ENCODE data around the gene DCAF5.
"Not testable (repeated sequence)": the region's sequence is repeated elsewhere in the genome, so short reads cannot be mapped to it uniquely, and the experiment has no call there.

The DCAF5 gene

DNA sequence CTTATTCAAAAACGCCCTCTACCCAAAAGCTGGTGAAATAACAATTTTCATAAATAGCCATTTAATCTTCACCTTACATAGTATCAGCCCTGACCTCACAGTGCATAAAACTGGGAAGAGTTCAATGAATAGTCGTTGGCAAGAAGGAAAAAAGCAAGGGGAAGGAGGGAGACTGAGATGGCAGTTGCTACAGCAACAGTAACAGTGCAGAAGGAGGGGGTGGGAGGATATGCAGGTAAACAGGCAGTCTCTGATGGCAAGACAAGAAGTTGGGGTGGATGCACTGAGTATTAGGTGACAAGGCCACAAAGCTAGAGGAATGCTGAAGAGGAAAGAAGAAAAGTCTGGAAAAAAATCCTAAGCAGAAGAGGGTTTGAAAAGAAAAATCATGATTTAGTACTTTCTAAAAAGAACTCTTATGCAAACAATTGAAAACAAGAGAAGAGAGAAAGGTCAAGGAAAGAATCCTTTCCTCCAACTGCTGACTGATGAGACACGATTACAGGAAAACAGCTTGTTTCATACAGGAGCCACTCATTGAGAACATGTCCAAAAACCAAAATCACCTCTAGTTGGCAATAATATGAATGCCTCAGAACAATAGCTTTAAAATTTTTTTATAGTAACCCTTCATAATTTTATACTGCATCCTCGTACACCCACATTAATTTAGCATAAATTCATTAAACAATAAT, 56.0 kb downstream of the DCAF5 start:
- peak; percentile 11 for DNase-seq

DNA sequence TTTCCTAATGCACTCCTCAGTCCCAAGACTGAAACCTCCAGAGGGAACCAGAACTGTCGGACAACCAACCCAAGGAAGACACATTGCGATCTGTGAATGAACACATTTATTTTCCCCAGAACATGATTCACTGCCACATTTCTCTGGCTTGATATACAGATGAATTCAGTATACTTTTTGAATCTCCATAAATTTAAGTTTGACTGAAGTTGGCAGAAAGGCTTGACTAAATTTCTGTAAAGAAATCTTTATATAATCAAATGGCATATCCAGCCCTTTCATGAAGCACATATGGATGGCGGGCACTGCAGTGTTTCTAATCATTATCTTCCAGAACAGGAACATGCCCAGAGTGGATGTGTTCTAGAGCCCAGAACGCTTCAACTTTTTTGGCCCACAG, 56.7 kb downstream of the DCAF5 start:
- DNase-seq, result no peak

DNA sequence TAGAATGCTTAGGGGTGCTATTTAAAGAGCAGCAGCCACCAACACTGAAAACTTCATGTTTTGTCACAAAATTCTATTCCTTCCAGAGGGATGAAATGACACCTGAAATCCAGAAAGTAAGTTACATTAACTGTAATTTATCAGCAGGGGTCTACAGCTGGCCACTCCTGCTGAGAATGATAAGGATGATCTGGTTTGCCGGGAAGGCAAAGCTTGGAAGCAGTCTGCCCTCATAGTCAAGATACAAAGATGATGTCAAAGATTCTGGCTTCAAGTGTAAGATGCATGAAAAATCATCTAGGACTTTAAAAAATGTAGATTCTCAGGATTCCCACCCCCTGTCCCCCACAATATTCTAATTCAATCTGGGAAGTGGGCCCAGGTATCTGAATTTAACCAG, 58.4 kb downstream of the DCAF5 start:
- DNase-seq, result no peak

DNA sequence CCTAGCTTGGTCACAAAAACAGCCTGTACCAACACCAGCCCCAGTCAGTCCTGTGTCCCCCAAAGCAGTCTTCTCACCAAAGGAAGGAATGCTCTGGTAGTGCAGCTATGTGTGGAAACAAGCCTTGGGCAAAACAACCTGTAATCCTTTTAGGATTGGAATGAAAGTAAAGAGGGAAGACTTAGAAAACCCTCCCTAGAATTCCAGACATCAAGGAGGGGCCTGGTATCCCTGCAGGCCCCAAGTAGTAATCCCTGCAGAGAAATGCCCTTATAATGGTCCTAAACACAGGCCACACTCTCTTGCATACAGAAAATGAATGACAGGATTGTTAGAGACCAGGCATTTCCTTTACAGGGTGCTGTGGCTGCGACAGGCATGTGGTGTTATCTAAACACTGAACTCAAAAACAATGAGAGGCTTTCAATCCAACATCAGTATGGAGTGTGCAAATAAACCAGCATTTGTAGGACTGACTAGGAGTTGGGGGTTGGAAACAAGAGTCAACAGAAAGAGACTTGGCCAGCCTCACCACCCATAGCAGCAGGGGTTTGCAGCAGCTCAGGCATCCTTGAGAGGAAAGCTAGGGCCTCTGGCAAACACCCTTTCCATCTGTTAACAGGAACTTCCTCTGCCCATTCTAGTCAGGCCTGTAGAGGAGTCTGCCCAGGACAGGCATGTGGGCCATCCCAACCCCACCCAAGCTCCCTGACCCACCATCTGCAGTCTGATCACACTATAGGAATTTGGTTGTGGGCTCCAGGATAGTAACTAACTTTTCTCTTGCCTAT, 59.1 kb downstream of the DCAF5 start:
- no peak for DNase-seq

DNA sequence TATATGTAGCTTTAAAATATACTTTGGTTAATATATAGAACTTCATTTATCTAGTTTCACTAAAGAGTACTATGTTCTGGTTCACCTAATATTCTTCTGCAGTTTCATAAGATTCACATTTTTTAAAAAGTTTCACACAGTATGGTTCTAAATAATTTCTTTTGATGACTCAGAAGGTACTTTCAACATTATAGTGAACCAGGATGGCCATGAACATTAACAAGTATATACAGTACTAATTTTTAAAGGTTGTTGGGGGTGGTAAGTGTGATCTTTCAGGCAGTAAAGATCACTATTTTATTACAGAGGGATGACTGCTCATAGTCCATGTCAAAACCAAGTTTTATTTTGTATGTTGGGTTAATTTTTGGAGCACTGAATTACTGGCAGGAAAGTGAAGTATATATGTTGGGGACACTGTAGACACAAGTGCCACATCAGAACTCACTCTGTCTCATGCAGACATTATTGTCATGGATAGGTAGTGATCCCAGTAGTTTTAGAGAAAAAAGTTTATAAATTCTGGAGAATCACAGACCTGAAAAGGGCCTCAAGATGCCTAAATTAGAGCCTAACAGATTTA, 60.0 kb downstream of the DCAF5 start:
- DNase-seq, result no peak

DNA sequence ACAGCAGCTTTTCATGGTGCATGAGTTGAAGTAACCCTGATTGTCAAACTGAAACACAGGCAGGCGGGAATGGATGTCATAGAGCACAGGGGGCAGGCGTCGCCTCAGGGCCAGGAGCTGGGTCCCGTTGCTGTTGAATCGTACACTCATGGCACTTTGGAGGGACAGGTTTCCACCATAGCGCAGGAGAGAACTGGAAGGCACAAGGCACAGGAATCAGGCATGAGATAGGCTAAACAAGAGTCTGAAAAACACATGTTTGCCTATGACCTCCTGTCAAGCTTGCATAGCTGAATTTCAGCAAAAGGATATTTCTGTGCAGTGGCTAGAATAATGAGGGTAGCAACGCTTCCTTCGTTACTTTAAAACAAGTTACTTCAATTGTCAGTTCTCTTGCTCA, 61.2 kb downstream of the DCAF5 start:
- no peak for DNase-seq

DNA sequence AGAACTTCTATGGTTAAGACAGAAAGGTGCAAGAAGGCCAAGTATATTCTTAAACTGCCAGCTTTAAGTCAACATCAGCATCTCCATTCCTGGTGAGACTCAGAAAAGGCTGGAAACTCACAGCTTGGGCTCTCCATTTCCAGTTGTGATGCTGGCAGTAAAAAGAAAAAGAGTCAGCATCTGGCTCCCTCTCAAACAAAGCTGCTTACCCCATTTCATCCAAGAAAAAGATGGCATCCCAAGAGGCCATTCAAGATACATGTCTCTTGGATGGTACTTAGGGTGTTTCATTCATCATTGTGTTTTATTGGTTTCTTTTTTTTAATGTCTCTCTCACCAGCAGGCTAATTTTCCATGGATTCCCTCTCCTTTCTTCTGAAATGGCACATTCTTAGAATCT, 61.9 kb downstream of the DCAF5 start:
- no peak for DNase-seq

DNA sequence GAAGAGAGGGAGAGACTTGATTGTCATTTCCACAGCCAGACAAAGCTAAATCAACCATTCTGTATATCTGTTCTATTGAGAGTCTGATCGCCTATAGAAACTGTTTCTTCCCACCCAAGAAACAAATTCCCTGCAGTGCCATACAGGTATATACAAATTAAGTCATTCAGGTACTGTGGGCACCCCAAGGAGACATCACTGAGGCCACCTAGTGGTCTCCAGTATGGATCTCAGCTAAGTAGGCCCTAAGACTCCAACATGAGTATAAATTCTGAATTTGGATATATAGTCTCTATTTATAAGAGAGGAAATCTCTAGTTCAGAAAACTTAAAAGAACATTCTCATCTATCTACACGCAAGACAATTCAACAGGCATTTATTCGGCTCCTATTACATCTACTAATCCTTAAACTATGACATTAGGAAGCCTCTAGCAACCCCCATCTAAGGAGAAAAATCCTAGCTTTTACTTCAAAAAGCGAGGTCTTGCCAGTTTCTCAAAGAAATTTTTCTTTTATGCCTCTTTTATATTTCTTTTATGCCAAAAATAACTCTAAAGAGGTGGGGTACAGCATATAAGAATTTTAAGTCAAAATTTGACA, 62.6 kb downstream of the DCAF5 start:
- DNase-seq, result no peak

DNA sequence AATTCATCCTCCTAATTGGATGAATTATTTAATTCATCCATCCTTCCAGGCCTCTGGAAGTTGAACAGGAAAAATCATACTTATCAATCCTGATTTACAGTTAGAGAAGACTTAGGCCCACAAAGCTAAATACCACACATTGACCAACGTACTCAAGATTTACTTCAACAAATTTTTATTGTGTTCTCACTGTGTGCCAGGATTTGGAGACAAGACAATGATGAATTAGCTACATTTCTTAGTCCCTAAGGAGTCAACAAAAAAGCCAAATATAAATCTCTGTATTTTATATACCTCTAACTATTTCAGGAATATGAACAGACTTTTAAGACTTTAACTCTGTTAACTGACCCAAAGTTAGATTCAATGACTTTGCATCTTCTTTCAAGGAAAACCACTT, 63.9 kb downstream of the DCAF5 start:
- DNase-seq, result no peak

DNA sequence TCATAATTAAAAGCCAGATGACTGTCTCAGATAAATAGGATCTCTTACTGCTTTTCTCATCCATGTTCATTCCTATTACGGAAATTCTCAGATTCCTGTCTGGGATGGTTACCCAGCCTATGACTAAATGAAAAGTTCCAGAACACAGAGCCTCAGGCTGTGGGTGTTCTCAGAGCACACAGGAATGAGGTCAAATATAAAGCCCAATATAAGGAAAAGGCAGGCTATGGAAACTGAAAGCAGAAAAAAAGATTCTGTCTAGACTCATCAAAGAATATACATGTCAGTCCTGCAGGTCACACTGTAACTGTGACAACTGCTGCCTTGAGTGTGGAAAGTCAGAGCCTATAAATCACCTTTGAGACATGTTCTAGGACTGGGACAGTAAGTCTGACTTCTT, 64.3 kb downstream of the DCAF5 start:
- no peak for DNase-seq

DNA sequence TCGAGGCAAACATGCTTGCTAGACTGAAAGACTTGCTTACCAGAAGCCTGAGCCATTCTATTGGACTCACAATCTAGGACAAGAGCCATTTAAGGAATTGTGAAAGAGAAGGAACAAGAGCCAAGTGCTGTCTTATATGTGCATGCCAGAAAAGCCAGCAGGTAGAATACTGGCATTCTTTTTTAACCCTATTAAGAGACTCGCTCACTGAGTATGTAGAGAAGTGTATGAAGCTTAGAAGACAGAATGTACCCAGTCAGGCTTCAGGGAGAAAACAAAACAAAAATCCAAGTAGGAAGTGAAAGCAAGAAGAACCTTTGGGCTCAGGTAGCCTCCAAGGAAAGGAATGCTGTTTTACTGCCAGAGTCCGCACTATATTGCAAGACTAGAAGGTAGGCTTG, 65.9 kb downstream of the DCAF5 start:
- no peak for DNase-seq

DNA sequence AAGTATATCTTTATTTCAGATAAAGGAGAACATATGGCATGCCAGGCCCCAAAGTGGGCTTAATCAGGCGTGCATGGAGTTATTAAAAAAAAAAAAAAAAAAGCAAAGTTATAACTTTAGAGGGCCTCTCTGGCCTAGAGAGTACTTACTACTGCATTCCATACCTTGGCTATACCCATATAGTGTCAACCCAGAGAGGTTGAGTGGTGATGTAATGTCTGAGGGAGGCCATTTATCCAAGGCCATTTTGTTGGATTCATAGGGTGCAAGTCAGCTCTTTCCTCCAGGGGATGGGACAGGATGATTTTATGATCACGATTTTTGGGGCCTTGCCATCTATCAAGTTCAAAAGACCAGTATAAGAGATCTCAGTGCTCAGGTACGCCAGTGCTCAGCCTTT, 66.4 kb downstream of the DCAF5 start:
- no peak for DNase-seq

DNA sequence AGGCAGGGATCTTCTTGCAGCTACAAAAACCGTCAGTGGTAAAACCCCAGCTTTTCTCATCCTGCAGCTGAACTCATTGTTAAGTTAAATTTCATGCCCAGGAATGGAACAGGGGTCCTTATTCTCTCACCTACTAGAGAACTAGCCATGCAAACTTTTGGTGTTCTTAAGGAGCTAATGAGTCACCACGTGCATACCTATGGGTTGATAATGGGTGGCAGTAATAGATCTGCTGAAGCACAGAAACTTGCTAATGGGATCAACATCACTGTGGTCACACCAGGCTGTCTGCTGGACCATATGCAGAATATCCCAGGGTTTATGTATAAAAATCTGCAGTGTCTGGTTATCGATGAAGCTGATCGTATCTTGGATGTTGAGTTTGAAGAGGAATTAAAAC, 68.9 kb downstream of the DCAF5 start:
- no peak for DNase-seq

DNA sequence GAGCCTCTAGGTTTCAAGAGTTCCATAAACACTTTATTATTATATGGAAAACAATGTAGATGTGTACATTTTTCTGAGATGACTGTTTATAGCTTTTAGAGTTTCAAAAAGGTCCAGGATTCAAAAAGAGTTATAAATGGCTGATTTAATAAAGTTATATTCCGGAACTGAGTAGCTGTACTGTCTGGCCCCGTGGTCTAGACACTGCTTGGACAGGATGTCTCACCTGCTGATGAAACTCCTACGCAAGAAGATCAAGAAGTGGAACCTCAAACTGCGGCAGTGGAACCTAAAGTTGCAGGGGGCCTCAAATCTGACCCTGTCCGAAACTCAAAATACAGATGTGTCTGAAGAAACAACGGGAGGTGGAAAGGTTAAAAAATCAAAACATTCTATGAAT, 69.7 kb downstream of the DCAF5 start:
- no peak for DNase-seq

DNA sequence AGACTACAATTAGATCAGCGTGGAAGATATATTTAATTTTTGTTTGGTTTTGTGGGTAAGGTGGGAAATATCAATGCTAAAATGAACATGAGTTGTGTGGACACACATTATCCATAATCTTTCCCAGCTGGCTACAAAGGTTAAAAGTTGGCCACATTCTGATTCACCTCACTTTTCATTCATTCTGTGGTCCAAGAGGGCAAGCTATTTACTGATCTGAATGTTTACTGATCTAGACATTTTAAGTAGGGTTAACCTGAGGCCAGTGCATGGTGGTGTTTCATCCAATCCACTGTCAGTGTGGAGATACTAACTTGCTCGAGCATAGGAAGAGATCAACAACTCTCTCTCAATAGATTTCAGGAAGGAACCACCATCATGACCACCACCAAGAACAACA, 71.6 kb downstream of the DCAF5 start:
- DNase-seq, result no peak

DNA sequence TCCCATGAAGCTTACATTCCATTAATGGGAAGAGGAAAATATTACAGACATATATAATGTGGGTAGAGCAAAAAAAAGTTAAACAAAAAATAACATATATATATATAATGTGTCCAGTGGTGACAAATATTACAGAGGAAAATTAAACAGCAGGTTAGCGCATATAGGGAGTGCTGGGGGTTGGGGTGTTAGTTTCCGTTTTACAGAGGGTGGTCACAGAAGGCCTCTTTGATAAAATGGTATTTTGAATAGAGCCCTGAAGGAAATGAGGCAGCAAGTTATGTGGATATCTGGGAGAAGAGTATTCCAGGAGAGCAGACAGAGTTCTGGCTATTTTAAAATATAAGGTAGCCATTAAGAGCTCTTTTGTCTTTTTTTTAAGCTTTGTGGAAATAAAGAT, 73.2 kb downstream of the DCAF5 start:
- DNase-seq, result no peak

DNA sequence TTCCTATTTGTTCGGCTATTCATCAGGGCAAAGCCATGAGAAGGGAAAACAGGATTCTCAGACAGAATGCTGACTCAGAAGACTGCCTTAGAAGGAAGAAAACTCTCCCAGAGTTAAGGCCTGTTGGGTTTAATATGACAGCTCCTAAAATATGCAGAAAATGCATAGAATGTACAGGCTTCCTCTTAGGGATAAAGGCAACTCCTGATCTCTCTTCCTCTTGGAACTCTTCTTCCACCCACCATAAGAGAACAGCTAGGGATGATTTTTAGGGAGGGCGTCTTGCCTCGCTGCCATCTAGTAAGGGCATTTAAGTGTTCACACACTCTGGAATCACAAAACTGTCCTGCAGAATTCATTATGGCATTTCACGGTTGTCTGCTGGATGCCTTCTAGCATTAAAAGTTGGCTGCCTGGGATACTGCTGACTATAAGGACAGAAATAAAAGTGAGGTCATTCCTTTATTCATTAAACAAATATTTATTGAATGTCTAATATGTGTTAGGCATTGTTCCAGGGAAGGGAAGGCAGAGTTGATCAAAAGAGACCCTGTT, 73.7 kb downstream of the DCAF5 start:
- no peak for DNase-seq

DNA sequence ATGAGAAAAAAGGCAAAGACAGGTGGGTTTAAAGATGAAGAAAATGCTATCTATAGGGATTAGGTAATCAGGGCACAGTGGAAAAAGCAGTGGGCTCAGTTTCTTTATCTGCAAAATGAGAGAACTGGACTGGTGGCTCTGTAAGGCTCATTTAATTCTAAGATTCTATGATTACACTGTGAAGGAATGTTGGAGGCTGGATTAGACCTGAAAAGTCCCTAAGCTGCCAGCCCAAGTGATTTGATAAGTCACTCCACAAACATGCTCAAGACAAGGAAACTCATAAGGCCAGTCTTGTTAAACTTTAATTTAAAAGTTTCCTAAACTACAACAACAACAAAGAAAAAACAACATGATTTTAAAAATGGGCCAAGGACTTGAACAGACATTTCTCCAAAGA, 75.1 kb downstream of the DCAF5 start:
- no peak for DNase-seq

DNA sequence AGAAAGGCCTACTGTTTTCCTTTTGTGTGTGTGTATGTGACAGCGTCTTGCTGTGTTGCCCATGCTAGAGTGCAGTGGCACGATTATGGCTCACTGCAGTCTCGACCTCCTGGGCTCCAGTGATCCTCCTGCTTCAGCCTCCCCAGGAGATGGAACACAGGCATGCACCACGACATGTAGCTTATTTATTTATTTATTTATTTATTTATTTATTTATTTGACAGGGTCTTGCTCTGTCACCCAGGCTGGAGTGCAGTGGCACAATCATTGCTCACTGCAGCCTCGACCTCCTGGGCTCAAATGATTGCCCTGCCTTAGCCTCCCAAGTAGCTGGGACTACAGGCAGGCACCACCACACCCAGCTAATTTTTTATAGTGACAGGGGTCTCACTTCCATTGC, 75.7 kb downstream of the DCAF5 start:
- DNase-seq, result not testable (repeated sequence)

DNA sequence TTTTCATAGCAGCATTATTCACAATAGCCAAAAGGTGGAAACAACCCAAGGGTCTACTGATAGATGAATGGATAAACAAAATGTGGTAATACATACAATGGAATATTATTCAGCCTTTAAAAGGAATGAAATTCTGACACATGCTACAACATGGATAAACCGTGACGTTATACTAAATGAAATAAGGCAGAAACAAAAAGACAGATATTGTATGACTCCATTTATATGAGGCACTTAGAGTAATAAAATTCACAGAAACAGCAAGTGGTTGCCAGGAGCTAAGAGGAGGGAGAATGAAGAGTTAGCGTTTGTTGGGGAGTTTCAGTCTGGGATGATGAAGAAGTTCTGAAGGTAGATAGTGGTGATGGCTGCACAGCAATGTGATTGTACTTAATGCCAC, 76.6 kb downstream of the DCAF5 start:
- DNase-seq, result no peak

DNA sequence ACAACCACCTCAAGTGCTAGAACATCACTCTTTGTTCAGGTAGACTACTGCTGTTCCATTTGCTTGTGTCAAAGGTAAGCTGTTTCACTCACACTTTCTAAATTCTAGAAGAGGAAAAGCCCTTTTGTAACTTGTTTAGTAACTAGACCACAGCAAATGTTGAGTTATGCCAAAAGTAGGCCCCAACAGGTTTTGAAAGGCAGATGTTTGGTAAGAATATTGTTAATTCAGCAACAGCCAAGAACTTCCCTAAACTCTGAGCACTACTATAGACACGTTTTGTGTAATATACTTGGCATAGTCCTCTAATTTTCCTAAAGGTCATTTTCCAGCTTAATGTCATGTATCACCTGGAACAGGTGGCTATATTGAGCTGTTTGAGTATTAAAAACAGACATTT, 79.0 kb downstream of the DCAF5 start:
- no peak for DNase-seq

DNA sequence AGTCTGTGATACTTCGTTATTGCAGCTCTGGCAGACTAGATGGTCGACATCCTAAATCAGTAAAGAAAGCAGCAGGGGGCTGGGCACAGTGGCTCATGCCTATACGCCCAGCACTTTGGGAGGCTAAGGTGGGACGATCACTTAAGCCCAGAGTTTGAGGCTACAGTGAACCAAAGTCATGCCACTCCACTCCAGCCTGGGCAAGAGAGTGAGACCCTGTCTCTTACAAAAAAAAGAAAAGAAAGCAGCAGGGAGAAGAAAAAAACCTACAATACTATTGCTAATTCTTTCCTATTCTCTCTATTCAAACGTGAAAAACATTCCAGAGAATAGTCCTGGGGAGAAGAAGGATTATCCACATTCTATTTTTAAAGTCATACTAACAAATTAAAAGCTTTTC, 79.5 kb downstream of the DCAF5 start:
- DNase-seq, result no peak

DNA sequence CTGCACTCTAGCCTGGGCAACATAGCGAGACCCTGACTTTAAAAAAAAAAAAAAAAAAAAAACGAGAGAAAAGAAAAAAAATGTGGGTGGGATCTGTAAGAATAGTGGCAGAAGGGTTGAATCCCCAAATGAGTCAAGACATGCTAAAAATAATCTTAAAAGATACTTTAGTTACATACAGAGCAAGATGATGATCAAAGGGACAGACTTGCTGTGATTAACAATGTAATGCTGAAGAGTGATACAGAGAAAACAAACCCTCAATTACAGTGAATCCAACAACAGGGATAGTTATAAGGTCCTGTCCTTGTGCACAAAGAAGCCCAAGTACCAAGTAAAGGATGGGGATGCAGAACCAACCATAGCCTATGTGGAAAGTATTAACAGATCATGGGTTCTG, 80.3 kb downstream of the DCAF5 start:
- DNase-seq, result no peak

All from NCI-H2227 treated with DMSO at 0.1 percent for 48 hours (cell line).